ENCODE measurements around the gene RING1.

DNA sequence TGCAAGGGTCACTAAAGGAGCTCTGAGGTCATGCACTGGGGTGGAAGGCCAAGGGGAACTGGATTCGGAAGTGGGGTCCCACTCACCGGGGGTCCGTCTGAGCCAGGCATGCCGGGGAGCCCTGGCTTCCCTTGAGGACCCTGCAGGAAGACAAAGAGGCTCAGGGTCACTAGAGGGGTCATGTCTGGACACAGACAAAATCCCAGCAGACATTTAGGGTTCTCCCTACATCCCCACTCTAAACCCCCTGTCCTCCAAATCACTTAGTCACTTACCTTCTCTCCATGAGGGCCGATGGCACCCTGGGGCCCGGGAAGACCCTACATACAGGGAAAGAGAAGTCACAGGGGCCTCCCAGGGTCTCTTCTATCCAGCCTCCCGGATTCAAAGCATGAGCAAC, 31.4 kb upstream of the RING1 start:
- TF ChIP-seq, protein P1, sequence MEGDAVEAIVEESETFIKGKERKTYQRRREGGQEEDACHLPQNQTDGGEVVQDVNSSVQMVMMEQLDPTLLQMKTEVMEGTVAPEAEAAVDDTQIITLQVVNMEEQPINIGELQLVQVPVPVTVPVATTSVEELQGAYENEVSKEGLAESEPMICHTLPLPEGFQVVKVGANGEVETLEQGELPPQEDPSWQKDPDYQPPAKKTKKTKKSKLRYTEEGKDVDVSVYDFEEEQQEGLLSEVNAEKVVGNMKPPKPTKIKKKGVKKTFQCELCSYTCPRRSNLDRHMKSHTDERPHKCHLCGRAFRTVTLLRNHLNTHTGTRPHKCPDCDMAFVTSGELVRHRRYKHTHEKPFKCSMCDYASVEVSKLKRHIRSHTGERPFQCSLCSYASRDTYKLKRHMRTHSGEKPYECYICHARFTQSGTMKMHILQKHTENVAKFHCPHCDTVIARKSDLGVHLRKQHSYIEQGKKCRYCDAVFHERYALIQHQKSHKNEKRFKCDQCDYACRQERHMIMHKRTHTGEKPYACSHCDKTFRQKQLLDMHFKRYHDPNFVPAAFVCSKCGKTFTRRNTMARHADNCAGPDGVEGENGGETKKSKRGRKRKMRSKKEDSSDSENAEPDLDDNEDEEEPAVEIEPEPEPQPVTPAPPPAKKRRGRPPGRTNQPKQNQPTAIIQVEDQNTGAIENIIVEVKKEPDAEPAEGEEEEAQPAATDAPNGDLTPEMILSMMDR (IDR thresholded peaks at IDR 0.05), result no peak
- TF ChIP-seq, protein P2, sequence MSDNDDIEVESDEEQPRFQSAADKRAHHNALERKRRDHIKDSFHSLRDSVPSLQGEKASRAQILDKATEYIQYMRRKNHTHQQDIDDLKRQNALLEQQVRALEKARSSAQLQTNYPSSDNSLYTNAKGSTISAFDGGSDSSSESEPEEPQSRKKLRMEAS (IDR thresholded peaks at IDR 0.05; ENCODE audit: low read depth), result no peak
- TF ChIP-seq EP300 (IDR thresholded peaks at IDR 0.05; ENCODE audit: borderline replicate concordance in 1 of 2, low read depth in 1 of 2, low read length in 1 of 2) (no peak), YY1 (IDR thresholded peaks at IDR 0.05; ENCODE audit: low read depth) (no peak)

All from SK-N-SH (cell line).